Endothelial cell (in vitro differentiated cells): ENCODE data around the gene ZFAND3. TPM values are rescaled to one million over a fixed set of nuclear protein-coding genes. Genes with fewer than 3 reads are reported as not detected.

Experiments
- DNase-seq: peaks from one replicate; pipeline ENCODE4 v3.0.0; 2021; ENCODE audit warnings: low spot score
- H3K27ac Mint-ChIP-seq: one replicate; pipeline ENCODE4 v1.8.0; 2021; ENCODE audit warnings: mixed read lengths, inconsistent platforms; ENCODE audit not compliant: unreplicated experiment
- H3K27me3 Mint-ChIP-seq: one replicate; pipeline ENCODE4 v1.8.0; 2021; ENCODE audit warnings: mild to moderate bottlenecking, moderate library complexity, mixed read lengths, inconsistent platforms; ENCODE audit not compliant: unreplicated experiment
- H3K36me3 Mint-ChIP-seq: one replicate; pipeline ENCODE4 v1.8.0; 2021; ENCODE audit warnings: mild to moderate bottlenecking, low read depth, mixed read lengths, inconsistent platforms; ENCODE audit not compliant: unreplicated experiment
- H3K4me1 Mint-ChIP-seq: one replicate; pipeline ENCODE4 v1.8.0; 2021; ENCODE audit warnings: mild to moderate bottlenecking, mixed read lengths, inconsistent platforms; ENCODE audit not compliant: unreplicated experiment
- H3K4me3 Mint-ChIP-seq: one replicate; pipeline ENCODE4 v1.8.0; 2021; ENCODE audit warnings: mild to moderate bottlenecking, mixed read lengths, inconsistent platforms; ENCODE audit not compliant: unreplicated experiment
- H3K9me3 Mint-ChIP-seq: one replicate; pipeline ENCODE4 v1.8.0; 2021; ENCODE audit warnings: mixed read lengths, inconsistent platforms; ENCODE audit not compliant: unreplicated experiment
- CTCF ChIP-seq: fragments of 200-600 bp; sonication (generic); IDR thresholded peaks from one replicate; pipeline ENCODE4 v1.5.0; 2021; ENCODE audit warnings: antibody characterized with exemption; ENCODE audit not compliant: unreplicated experiment
- total RNA-seq: library from RNA; stranded (reverse); fragmentation: NEBNext Ultra II Directional; extraction: Animal tissue kit (Norgen Biotek cat#: 25700); gene quantifications from one replicate; pipeline ENCODE4 v1.2.1, GENCODE V29; 2021; ENCODE audit not compliant: unreplicated experiment

ZFAND3 gene
- total RNA-seq, 1 donor from 2014 or later, result 96.3 TPM

GRCh38 chr6:37779111-37779800 lies 40.3 kb upstream of the ZFAND3 start:
- no peak overlapping the region for H3K27ac Mint-ChIP-seq
- peaks cover 3% of the 10 kb centered on the region for H3K27me3 Mint-ChIP-seq
- H3K9me3 Mint-ChIP-seq, result no peaks in the 10 kb centered on the region
- peaks cover 8% of the 10 kb centered on the region for H3K4me1 Mint-ChIP-seq
- no peak overlapping the region for H3K4me3 Mint-ChIP-seq
- TF ChIP-seq CTCF, result no peak
- no peaks in the 10 kb centered on the region for H3K36me3 Mint-ChIP-seq
- no peak for DNase-seq

- Mint-ChIP-seq H3K4me3 (no peak overlapping the region), H3K4me1 (peaks cover 16% of the 10 kb centered on the region), H3K9me3 (no peaks in the 10 kb centered on the region), H3K27ac (no peak overlapping the region), H3K36me3 (no peaks in the 10 kb centered on the region), H3K27me3 (peaks cover 3% of the 10 kb centered on the region)
- DNase-seq, result no peak
- TF ChIP-seq CTCF, result no peak
Measured at GRCh38 chr6:37779902-37780628, 39.5 kb upstream of the ZFAND3 start.

GRCh38 chr6:37781788-37782187 lies 37.7 kb upstream of the ZFAND3 start:
- no peaks in the 10 kb centered on the region for H3K9me3 Mint-ChIP-seq
- peaks cover 16% of the 10 kb centered on the region for H3K4me1 Mint-ChIP-seq
- H3K27me3 Mint-ChIP-seq, result peaks cover 3% of the 10 kb centered on the region
- no peak for TF ChIP-seq CTCF
- H3K36me3 Mint-ChIP-seq, result no peaks in the 10 kb centered on the region
- no peak for DNase-seq
- H3K27ac Mint-ChIP-seq, result no peak overlapping the region
- no peak overlapping the region for H3K4me3 Mint-ChIP-seq

- H3K36me3 Mint-ChIP-seq, result no peaks in the 10 kb centered on the region
- peak overlapping the region; percentile 87 for H3K4me3 Mint-ChIP-seq
- H3K27me3 Mint-ChIP-seq, result peaks cover 3% of the 10 kb centered on the region
- peak; percentile 37 for DNase-seq
- no peak for TF ChIP-seq CTCF
- H3K4me1 Mint-ChIP-seq, result peaks cover 16% of the 10 kb centered on the region
- peak overlapping the region; percentile 41 for H3K27ac Mint-ChIP-seq
- H3K9me3 Mint-ChIP-seq, result no peaks in the 10 kb centered on the region
Measured at GRCh38 chr6:37783025-37783855, 36.3 kb upstream of the ZFAND3 start.
